RCC 7860 (cell line): ENCODE measurements around the gene SLC52A1.
"Not testable (repeated sequence)": the region's sequence is repeated elsewhere in the genome, so short reads cannot be mapped to it uniquely, and the experiment has no call there.

Experiments used
- DNase-seq: peaks from one replicate; pipeline ENCODE4 v3.0.0-alpha.2; 2015; ENCODE audit warnings: low spot score
- FAIRE-seq: peaks from 2 replicates; lab custom pipeline; 2012; peaks lifted over from hg19 to GRCh38; lab: Jason Lieb, UNC

SLC52A1 gene

DNA sequence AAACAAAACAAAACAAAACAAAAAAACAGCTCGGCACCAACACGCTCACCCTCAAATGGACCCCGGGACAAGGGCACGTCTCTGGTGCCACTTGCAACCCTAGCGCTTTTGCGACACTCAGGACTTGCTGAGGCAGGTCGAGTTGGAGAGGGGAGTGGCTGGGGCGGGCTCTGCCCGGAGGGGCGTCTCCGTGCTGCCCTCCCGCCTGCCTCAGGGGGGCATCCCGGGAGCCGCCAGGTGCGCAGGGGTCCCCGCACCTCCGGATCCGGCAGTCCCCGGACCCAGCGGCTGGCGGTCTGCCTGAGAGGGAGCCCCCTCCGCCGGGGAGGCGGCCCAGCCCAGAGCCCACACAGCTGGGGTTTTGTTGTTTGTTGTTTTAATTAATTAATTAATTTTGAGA is at the start of gene SLC52A1:
Gene SLC52A1, minus strand, starts transcription at position 112 of the 400 bp plus-strand sequence. CDS start 820 bp downstream, outside the sequence.
- DNase-seq (no peak), FAIRE-seq (no peak)

DNA sequence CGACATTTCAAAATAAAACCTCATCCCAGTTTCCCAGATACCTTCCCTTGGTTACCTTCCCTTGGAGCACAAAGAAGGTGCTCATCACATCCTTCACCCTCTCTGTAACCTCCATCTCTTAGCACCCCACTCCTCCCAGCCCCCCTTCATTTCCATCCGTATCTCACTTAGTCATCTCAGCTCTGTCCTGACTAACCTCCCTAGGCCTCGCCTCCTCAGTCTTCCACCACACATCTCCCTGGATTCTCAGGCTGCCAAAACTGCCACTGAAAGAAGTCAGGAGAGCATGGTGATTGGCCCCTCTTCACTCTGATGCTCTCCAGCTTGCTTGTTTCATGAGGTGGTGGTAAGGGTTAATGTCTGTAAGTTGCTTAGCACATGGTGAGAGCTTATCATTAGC is 45.4 kb upstream of the SLC52A1 start:
- DNase-seq (no peak), FAIRE-seq (no peak)

DNA sequence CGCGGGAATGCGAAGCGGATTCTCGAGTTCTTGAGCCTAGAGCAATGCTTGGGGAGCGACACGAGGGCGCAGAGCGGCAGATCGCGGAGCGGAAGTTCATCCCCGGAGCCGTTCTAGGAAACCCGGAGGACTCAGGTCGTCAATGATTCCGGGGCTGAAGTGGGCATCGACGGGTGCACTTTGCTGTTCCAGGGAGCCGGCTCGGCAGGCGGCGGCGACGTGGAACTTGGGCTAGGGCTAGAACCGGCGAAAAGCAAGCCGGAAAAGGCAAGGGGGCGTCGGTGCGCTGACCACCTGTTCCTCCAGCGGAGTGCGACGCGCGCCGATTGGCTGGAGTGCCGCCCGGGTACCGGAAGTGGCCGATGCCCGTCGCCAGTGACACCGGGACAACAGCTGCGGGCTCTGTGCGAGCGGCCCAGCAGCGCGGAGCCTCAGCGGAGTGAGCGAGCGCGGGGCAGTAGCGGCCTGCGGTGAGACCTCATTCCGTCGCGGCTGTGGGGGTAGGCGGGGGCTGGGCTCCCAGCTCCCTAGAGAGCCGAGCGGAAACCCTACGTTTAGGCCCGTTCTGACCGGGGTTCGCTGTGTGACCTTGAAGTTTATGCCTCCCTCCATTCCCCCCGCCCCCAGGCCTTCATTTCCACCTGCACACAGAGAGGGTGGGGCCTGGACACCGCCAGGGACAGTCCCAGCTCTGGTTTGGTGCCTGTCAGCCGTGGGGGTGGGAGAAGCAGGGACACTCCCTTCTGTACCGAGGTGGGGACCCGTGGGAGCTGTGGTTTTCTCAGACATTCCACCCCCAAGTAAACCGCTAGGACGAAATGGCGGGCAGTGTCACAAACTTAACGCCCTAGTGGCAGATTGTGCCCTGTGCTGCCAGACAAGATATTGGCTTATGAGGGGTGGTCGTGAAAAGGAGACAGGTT is 43.1 kb upstream of the SLC52A1 start, which contains the start of gene ZFP3:
Gene ZFP3, plus strand, starts transcription at position 362 of the 923 bp plus-strand sequence. CDS start 13,038 bp downstream, outside the sequence.
- FAIRE-seq (no peak), DNase-seq (no peak)

DNA sequence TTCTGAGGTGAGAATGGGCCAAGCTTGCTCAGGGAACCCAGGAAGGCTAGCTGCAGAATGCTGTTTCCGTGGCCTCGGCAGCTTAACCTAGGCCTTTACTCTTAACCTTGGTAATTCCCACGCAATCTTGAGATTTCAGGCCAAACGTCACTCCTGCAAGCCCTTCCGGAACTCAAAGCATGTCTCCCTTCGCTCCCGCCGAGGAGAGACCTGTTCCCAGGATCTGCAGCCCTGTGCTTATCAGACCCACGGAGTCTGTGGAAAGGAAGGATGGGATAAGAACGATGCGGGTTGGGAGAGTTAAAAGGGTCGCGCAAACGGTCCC is 42.5 kb upstream of the SLC52A1 start:
- FAIRE-seq (no peak), DNase-seq (no peak)

DNA sequence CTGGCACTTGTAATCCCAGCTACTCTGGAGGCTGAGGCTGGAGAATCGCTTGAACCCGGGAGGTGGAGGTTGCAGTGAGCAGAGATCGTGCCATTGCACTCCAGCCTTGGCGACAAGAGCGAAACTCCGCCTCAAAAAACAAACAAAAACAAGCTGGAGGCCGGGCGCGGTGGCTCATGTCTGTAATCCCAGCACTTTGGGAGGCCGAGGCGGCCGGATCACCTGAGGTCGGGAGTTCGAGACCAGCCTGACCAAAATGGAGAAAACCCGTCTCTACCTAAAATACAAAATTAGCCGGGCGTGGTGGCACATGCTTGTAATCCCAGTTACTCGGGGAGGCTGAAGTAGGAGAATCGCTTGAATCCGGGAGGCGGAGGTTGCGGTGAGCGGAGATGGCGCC is 42.0 kb upstream of the SLC52A1 start:
- DNase-seq, FAIRE-seq: not testable (repeated sequence)

DNA sequence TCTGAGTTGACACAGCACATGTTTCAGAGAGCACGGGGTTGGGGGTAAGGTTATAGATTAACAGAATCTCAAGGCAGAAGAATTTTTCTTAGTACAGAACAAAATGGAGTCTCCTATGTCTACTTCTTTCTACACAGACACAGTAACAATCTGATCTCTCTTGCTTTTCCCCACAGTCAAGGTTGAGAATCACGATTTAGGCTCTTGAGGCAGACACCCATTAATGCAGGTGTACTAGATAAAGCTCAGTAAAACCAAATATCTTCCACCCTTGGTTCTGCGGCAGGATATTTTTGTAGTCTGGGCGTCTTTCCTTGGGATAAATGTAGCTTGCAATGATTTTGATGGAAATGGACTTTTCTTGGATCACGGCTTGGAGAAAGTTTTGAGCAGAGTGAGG is 40.2 kb upstream of the SLC52A1 start:
- not testable (repeated sequence) for DNase-seq, FAIRE-seq

DNA sequence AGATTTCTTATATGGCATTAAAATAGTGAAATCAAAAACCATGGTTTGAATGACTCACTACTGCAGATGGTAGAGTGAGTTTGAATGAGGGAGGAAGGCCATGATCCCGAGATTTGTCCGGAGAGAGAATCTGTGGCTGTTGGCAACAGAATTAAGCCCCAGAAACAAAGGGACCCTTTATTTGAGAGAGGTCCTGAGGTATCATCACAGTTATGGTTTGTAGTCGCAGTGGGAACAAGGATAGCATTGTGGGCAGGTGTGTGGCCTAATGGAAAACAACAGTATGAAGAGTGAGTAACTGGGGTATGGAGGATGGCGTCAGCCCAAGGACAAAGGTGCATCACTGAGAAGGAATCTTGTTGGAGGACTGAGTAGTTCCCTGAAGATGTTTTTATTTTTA is 34.5 kb upstream of the SLC52A1 start:
- no peak for FAIRE-seq

DNA sequence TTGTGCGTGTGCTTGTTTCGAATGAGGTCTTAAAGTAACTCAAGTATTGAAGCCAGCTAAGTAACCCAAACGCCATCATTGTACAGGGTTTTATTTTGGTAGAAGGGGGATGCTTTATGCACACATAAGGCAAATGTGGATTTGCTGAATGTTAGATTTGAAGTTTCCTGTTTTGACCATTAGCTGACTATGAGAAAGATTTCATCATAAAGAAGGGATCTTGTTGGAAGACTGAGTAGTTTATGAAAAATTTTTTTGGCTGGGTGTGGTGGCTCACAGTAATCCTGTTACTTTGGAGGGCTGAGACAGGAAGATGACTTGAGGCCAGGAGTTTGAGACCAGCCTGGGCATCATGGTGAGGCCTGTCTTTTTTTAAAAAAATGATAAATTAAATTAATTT is 33.0 kb upstream of the SLC52A1 start:
- FAIRE-seq (no peak), DNase-seq (no peak)

More for the DNA sequence above, 34.5 kb upstream of the SLC52A1 start:
- DNase-seq = no peak

DNA sequence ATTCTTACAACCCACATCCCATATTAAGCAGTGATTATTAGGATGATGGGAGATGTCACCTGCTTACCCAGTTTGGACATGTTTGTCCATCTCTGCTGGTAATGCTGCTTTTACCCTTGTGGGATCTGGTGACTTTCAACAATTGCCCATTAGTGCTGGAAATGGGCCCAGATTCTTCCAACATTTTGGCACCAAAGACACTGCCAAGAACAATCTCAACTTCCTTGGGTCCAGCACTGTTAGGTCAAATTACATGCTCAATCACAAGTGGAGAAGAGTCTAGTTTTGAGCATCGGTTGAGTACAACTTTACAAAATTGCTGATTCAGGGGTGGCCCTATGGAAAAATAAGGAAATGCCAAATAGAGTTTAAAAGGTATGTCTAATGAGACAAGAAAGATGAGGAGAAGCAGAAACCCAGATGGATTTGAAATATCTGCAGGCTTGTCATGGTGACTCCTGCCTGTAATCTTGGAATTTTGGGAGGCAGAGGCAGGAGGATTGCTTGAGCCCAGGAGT is 30.1 kb upstream of the SLC52A1 start:
- no peak for FAIRE-seq
- no peak for DNase-seq

DNA sequence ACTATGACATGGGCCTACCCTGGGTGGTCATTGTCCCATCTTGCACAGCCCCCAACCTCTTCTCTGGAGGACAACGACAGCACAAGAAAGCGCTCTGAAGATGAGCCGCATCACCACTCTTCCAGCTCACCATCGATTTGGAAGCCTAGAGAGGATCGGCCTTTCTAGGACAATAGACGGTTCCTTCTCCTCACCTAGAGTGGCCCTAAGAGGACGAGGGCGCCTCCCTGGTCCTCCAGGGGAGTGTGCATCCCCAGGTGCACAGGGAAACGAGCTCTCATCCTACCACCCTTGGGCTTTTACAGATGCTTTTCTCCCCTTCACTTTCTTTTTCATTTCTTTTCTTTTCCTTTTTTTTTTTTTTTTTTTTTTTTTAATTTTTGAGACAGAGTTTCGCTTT is 20.3 kb upstream of the SLC52A1 start:
- DNase-seq = no peak
- no peak for FAIRE-seq

DNA sequence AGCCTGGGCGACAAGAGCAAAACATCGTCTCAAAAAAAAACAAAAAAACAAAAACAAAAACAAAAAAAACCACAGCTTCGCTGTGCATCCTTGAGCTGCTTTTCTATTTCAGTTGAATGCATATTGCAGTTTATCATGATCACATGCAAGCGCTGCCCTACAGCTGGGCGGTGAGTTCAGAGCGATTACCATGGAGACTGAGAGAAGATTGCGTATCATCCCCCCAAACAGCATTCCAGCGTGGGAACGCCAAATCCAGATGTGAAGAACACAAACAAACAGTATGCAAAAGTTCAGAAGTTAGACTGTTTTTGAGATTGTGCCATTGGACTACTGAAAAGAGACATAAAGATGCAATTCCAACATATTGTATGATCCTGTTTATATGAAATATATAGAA is 15.1 kb upstream of the SLC52A1 start:
- FAIRE-seq = no peak

DNA sequence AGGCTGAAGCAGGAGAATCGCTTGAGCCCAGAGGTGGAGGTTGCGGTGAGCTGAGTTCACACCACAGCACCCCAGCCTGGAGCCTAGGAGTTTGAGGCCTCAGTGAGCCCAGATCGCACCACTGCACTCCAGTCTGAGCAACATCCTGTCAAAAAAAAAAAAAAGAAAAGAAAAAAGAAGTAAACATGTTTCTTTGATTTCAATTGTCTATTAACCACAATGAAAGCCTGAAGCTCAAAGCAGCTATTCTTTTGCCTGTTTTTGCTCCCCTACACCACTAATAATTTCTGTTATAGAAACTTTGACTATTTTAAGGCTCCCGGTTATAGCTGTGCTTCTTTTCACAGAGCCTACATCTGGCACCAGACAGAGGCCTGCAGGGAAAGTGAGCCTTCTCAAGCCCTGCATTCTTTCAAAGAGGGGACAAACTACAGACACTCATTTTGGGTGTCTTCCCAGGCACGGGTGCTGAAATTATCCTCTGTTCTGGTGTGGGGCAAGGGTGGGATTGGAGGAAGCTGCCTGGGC is 14.2 kb upstream of the SLC52A1 start:
- FAIRE-seq (no peak), DNase-seq (no peak)

More for the DNA sequence above, 15.1 kb upstream of the SLC52A1 start:
- DNase-seq = no peak

DNA sequence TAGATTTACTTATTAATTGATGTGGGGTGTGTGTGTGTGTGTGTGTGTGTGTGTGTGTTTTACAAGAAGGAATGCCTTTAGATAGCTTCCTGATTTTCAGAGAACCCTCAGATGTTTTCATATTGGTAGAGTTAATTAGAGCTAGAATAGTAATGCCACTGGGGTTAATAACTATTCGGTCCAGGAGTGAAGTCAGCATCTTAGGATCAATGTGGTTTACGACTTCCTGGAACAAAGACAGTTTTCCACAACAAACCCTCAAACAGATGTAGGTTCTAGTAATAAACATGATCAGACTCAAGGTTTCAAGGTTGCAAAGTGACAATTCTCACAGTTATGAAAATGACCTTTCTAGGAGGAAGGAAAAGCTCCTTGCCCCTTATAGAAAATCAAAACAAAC is 12.2 kb upstream of the SLC52A1 start:
- FAIRE-seq (no peak), DNase-seq (no peak)

DNA sequence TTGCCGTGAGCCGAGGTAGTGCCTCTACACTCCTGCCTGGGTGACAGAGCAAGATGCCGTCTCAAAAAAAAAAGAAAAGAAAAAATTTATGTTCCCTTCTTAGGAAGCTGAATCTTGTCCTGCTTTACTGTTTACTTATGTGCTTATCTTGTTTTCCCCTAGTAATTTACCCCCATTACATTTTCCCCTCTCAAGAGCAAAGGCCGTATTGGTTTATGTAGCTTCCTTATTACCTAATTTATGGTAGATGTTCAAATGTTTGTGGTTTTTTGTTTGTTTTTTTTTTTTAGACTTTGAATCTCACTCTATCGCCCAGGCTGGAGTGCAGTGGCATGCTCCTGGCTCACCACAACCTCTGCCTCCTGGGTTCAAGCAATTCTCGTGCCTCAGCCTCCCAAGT is 10.3 kb upstream of the SLC52A1 start:
- no peak for DNase-seq
- no peak for FAIRE-seq

DNA sequence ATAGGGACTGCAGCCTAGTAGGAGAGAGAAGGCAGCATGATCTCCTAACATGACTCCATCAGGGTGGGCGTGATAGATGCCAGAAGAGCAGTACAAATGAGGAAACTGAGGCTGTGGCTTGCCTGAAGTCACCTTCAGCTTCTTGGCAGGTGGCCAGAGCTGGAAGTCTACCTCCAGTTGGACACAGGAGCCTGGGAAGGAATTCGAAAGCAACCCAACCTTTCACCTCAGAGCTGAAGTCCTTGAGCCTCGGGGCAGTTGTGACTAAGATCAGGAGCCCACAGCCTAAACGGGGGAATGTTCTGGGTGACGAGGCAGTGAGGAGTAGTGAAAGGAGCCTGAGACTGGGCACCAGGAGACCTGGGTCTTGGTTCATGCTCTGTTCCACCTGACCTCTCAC is 9.4 kb upstream of the SLC52A1 start:
- DNase-seq = no peak
- FAIRE-seq = no peak

DNA sequence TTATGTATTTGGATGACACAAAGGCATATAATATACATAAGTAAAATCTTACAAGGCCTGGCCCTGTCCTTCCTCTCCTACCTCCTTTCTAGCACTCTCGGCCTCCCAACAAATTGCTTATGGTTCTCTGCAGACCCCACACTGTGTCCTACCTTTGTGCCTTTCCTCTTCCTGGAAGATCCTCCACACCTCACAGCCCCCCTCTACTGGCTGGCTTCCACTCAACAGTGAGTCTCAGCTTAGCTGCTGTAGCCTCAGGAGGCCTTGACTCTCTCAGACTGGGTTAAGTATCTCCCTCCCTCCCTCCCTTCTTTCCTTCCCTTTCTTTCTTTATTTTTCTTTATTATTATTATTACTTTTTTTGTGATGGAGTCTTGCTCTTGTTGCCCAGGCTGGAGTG is 8.3 kb upstream of the SLC52A1 start:
- FAIRE-seq (no peak), DNase-seq (no peak)

DNA sequence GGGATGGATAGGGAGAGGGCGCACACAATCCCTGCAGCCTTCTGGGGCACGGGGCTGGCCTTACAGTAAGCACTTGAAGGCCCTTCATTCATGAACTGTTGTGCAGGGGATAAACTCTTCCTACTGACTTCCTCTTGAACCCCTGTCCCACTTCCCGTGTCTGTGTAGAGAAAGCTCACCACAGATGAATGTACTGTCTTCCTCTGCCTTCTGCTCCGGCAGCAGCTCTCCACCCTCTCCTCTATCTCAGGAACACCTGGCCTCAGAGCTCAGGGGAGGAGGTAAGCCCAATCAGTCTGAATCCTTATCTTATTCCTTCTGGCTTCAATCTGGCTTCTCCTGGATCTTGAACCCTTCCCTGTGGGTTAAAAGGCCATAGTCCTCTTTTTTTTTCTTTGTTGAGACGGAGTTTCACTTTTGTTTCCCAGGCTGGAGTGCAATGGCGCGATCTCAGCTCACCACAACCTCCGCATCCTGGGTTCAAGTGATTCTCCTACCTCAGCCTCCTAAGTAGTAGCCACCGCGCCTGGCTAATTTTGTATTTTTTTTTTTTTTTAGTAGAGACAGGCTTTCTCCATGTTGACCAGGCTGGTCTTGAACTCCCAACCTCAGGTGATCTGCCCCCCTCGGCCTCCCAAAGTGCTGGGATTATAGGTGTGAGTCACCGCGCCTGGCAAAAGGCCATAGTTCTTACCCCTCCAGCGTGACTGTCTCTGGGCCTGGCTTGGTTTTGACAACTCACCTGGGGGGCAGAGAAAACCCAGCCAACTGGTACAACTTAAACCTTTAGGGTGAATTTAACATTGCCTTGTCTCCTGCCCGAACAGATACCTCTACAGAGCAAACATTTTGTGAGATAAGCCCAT is 7.2 kb upstream of the SLC52A1 start:
- DNase-seq (no peak), FAIRE-seq (no peak)

DNA sequence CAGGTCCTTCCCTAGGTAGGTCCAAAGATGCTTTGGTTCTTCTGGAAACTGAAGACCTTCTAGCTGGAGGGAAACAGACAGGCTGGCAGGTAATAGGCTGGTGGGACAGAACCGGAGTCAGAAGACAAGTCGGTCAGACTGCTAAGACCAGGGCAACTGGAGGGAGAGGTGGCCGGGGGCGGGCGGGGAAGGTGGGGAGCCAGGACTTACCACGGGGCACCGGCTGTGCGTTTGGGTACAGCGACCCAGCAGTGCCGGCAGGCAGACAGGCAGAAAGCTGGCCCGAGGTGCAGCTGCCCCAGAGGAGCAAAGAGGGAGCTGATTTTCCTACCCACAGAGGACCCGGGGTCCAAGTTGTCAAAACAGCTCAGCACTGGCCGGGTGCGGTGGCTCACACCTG is 575 bp downstream of the SLC52A1 start:
- no peak for DNase-seq
- no peak for FAIRE-seq

DNA sequence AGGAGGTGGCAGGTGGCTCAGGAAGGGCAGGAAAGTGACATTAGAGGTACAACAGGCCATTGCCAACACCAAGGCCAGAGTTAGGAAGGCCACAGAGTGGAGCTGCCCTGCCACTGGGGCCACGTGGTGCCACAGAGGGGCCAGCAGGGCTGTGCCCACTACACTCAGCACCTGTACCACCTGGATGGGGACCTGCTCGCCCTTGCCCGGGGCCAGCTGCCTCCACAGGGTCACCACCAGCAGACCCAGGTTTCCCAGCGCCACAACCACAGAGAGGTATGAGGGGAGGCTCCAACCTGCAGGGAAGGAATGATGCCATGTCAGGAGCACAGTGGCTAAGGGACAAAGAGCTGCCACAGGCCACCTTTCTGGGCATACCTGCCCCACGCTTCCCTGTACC is 1.2 kb downstream of the SLC52A1 start:
- FAIRE-seq (no peak), DNase-seq (no peak)

DNA sequence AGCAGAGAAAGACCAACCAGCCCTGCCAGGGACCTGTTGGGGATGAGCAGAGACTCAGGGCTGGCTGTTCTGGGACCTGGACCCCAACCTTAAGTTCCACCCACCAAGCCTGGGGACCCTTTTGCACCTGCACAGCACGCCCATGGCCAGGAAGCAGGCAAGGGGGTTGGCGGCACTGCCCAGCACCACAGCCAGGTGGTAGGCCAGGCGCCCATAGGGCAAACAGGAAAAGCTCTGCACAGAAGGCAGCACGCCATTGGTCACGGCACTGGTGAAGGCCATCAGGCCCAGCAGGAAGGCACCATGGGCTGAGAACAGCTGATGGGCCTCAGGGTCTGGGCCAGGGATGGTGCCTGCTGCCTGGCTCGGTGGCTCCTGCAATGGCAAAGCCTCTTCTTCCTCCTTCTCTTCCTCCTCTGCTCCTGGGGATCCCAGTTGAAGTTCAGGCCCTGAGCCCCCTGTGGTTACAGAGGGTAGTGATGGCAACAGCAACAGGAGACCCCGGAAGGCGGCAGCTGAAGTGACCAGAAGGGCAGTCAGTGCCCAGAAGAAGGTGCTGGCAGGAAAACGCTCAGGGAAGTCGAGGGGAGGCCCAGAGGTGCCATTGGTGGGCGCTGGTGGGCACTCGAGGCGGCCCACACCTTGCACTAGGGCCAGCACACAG is 1.7 kb downstream of the SLC52A1 start:
- DNase-seq = no peak
- no peak for FAIRE-seq

DNA sequence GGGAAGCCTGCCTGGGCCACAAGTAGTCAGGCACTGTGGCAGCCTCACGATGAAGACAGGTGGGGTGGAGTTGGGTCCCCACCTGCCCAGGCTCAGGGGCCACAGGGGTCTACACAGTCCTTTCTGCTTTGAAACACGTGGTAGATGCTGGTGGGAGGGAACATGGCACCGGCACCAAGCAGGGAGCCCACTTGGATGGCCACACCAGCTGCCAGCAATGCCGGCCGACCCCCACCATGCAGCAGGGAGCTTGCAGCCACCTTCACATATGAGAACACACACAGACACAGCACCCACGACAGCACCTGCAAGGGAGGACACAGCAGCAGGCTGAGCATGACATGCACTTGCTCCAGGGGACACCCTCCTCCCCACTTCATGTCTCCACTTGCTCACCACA is 2.4 kb downstream of the SLC52A1 start:
- FAIRE-seq (no peak), DNase-seq (no peak)
